Right ventricle myocardium inferior (tissue), 1 donor: Measurements from ENCODE around the gene ACOT6. TPM values are rescaled to one million over a fixed set of nuclear protein-coding genes. Genes with fewer than 3 reads are reported as not detected.
"Not testable (repeated sequence)": the region's sequence is repeated elsewhere in the genome, so short reads cannot be mapped to it uniquely, and the experiment has no call there.

Experiments
- ATAC-seq: fragments of 200-7000 bp; cut with Tn5 transposase; one replicate; pipeline ENCODE4 v1.9.1; 2020; ENCODE audit warnings: mild to moderate bottlenecking, moderate library complexity
- DNase-seq: peaks from one replicate; pipeline ENCODE4 v3.0.0; 2021; ENCODE audit errors: missing footprints
- intact Hi-C: fragments of 100-400 bp; cut with DNase I; formaldehyde crosslinking; loops from one replicate; pipeline ENCODE4 v1.11.0; 2022
- total RNA-seq: library from RNA; stranded (reverse); fragmentation: NEBNext Ultra II Directional; extraction: Animal tissue kit (Norgen Biotek cat#: 25700); gene quantifications from one replicate; pipeline ENCODE4 v1.2.1, GENCODE V29; 2021
- donor health status: DM: no; HTN: yes; CAD: no; lungs with severe emphysema.

ACOT6 gene
- total RNA-seq, 1 donor from 2014 or later, result not detected

- intact Hi-C loops, result loop anchor here (5.0 kb wide), 1 partner anchor 142 kb away; the partner anchor contains the start of gene RIOX1
- DNase-seq (peak; percentile 74), ATAC-seq (peak; percentile 81)
Observed at GRCh38 chr14:73634011-73634833, 21.9 kb downstream of the ACOT6 start.

- intact Hi-C loops, DNase-seq, ATAC-seq: not testable (repeated sequence)
Observed at GRCh38 chr14:73636355-73636754, 24.0 kb downstream of the ACOT6 start.

GRCh38 chr14:73637830-73638229 lies 25.5 kb downstream of the ACOT6 start:
- intact Hi-C loops, result no loop called here
- no peak for ATAC-seq
- DNase-seq, result no peak

- intact Hi-C loops, result loop anchor here (10.0 kb wide), 1 partner anchor 214 kb away; the partner anchor contains the start of gene PTGR2
- DNase-seq (no peak), ATAC-seq (no peak)
Observed at GRCh38 chr14:73640796-73641365, 28.6 kb downstream of the ACOT6 start.

- ATAC-seq (peak; percentile 100), DNase-seq (peak; percentile 97)
- intact Hi-C loops, result loop anchor here (5.0 to 10.0 kb wide), 2 partner anchors 68 to 210 kb away; partner anchors contain the start of genes PNMA1 and PTGR2
Observed at GRCh38 chr14:73644531-73645247, 32.4 kb downstream of the ACOT6 start, which contains the start of gene DNAL1. Gene DNAL1 (plus strand): TSS chr14:73644986. CDS start chr14:73645040, 54 bp downstream.

GRCh38 chr14:73645248-73645610 lies 32.9 kb downstream of the ACOT6 start:
- intact Hi-C loops, result loop anchor here (5.0 to 10.0 kb wide), 2 partner anchors 67 to 210 kb away; partner anchors contain the start of genes PNMA1 and PTGR2
- no peak for DNase-seq
- no peak for ATAC-seq

- intact Hi-C loops, result no loop called here
- ATAC-seq, result no peak
- no peak for DNase-seq
Observed at GRCh38 chr14:73651005-73651404, 38.7 kb downstream of the ACOT6 start.

GRCh38 chr14:73655851-73656250 lies 43.5 kb downstream of the ACOT6 start:
- no peak for DNase-seq
- intact Hi-C loops, result no loop called here
- no peak for ATAC-seq

GRCh38 chr14:73659202-73659601 lies 46.9 kb downstream of the ACOT6 start:
- intact Hi-C loops, ATAC-seq, DNase-seq: not testable (repeated sequence)

- intact Hi-C loops, result no loop called here
- DNase-seq, result no peak
- no peak for ATAC-seq
Observed at GRCh38 chr14:73660511-73660910, 48.2 kb downstream of the ACOT6 start.

- intact Hi-C loops, result no loop called here
- ATAC-seq (no peak), DNase-seq (no peak)
Observed at GRCh38 chr14:73661872-73662271, 49.6 kb downstream of the ACOT6 start.

GRCh38 chr14:73662487-73662943 lies 50.2 kb downstream of the ACOT6 start:
- no peak for DNase-seq
- ATAC-seq, result no peak
- intact Hi-C loops, result no loop called here

- intact Hi-C loops, result no loop called here
- DNase-seq, result no peak
- no peak for ATAC-seq
Observed at GRCh38 chr14:73663548-73664212, 51.4 kb downstream of the ACOT6 start.

- intact Hi-C loops, result no loop called here
Observed at GRCh38 chr14:73665130-73665529, 52.8 kb downstream of the ACOT6 start.

GRCh38 chr14:73666583-73666982 lies 54.3 kb downstream of the ACOT6 start:
- ATAC-seq (no peak), DNase-seq (no peak)
- intact Hi-C loops, result no loop called here

More at GRCh38 chr14:73665130-73665529, 52.8 kb downstream of the ACOT6 start:
- ATAC-seq (no peak), DNase-seq (no peak)

GRCh38 chr14:73667854-73668253 lies 55.5 kb downstream of the ACOT6 start:
- ATAC-seq (no peak), DNase-seq (no peak)
- intact Hi-C loops, result no loop called here
